ENCODE results near the gene TMEM259.
"Not testable (repeated sequence)": the region's sequence is repeated elsewhere in the genome, so short reads cannot be mapped to it uniquely, and the experiment has no call there.

TMEM259 gene

GRCh38 chr19:1026783-1027649, 6.1 kb upstream of the TMEM259 start:
- DNase-seq (ENCODE audit: low read depth), result peak; percentile 29
- TF ChIP-seq CTCF (IDR thresholded peaks at IDR 0.05; ENCODE audit: insufficient read depth, low read depth, low read length, missing control alignments), result no peak
- peak overlapping the region; percentile 97 for H3K4me3 ChIP-seq (ENCODE audit: low read length)

DNA sequence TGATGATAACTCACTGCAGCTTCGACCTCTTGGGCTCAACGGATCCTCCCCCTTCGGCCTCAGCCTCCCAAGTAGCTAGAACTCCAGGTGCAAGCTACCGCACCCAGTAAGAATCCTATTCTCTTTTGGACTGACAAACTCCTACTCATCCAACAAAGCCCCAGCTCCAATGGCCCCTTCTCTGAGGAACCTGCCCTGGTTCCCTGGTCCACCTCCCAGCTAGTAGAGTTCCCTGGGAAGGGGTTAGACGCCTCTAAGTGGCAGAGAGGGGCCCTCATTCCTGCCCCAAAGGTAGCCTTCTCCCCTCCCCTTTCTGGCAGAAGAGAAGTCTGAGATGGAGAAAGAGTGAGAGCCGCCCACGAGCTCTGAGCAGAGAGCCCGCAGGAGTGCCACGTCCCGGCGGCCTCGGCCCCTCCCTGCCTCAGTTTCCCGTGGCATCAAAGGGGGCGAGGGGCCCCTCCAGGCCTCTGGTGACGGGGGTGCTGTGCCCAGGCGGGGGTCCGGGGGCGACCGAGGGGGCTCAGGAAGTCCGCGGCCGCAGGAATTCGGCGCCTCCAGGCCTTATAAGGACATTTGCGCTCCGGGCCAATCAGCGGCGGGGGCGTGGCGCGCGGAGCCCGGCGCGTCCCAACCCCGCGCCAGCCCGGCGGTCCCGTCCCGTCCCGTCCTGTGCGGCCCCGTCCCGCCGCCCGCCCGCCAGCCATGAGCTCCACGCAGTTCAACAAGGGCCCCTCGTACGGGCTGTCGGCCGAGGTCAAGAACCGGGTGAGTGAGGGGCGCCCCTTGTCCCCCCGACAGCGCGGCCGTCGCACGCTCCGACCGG, 5.2 kb upstream of the TMEM259 start, which contains the start of gene CNN2:
Gene CNN2, plus strand, starts transcription at position 649 of the 823 bp plus-strand sequence. Its CDS starts 54 bp downstream, at position 703.
- DNase-seq (ENCODE audit: low read depth), result peak; percentile 81
- H3K4me3 ChIP-seq (ENCODE audit: low read length), result peak within 1 kb of the TSS; percentile 97
- TF ChIP-seq CTCF (IDR thresholded peaks at IDR 0.05; ENCODE audit: insufficient read depth, low read depth, low read length, missing control alignments), result no peak

GRCh38 chr19:1025080-1025479, 4.2 kb upstream of the TMEM259 start:
- not testable (repeated sequence) for H3K4me3 ChIP-seq (ENCODE audit: low read length); DNase-seq (ENCODE audit: low read depth)

DNA sequence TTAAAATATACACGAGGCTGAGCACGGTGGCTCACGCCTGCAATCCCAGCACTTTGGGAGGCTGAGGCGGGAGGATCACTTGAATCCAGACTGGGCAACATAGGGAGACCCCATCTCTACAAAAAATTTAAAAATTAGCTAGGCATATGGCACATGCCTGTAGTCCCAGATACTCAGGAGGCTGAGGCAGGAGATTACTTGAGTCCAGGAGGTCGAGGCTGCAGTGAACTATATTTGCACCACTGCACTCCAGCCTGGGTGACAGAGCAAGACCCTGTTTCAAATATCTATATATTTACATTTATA, 2.9 kb upstream of the TMEM259 start:
- not testable (repeated sequence) for H3K4me3 ChIP-seq (ENCODE audit: low read length); DNase-seq (ENCODE audit: low read depth)

- peak; percentile 25 for DNase-seq (ENCODE audit: low read depth)
- H3K4me3 ChIP-seq (ENCODE audit: low read length), result peak overlapping the region; percentile 94
- no peak for TF ChIP-seq CTCF (IDR thresholded peaks at IDR 0.05; ENCODE audit: insufficient read depth, low read depth, low read length, missing control alignments)
These were observed 699 bp downstream of the TMEM259 start for GRCh38 chr19:1019980-1020867.

- peak overlapping the region; percentile 94 for H3K4me3 ChIP-seq (ENCODE audit: low read length)
- DNase-seq (ENCODE audit: low read depth), result no peak
- TF ChIP-seq CTCF (IDR thresholded peaks at IDR 0.05; ENCODE audit: insufficient read depth, low read depth, low read length, missing control alignments), result no peak
These were observed 1.3 kb downstream of the TMEM259 start for GRCh38 chr19:1019616-1019961.

DNA sequence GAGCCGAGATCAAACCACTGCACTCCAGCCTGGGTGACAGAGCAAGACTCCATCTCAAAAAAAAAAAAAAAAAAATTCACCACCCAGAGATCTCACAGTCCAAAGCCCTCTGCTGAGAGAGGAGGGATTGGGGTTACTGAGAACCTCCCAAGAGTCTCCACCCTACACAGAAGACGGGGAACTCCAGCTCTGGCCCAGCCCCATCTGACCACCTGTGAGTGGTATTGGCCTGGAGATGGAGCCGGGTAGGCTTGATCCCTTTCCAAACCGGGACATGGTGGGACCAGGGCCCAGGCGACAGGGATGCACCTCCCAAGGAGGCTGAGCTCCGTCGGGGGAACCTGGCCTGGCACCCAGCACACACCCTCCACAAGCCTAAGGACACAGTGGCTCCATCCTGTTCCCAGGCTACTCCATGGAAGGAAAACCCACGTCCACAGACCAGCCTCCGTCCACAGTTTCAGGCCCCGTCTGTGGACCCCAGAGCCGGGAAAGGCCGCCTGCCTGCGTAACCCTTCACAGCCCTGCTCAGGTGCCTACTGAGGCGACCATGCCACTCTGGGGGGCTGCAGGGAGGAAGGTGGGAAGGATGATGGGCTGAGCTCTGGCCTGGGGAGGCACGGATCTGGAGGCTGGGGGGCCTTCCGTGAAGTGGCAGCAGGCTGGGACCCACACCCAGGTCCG, 1.8 kb downstream of the TMEM259 start:
- H3K4me3 ChIP-seq (ENCODE audit: low read length), result peak overlapping the region; percentile 94
- no peak for DNase-seq (ENCODE audit: low read depth)
- no peak for TF ChIP-seq CTCF (IDR thresholded peaks at IDR 0.05; ENCODE audit: insufficient read depth, low read depth, low read length, missing control alignments)
